Endometrium (tissue), 2 donors: ENCODE data around the gene ADPRHL1.

Experiments
- FAIRE-seq: peaks from 2 replicates; lab custom pipeline; 2012; peaks lifted over from hg19 to GRCh38; lab: Jason Lieb, UNC
- donor health status: control.
- donor health status: control.

The ADPRHL1 gene

GRCh38 chr13:113415032-113415431, 38.3 kb downstream of the ADPRHL1 start:
- FAIRE-seq: no peak

DNA sequence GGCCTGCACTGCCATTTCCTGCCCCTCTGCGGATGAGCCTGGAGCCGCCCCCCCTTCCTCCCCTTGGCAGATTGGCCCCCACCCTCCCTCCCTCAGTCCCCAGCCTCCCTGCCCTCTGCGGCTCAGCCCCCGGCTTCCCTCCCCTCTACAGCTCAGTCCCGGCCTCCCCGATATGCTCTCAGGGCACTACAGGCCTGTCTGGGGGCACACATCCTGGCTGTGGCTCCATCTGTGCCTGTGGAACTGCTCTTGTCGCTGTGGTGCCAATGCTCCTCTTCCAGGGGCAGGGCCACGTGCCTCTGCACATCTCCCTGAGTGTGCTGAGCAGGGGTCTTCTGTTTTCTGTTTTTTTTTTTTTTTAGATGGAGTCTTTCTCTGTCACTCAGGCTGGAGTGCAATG, 39.0 kb downstream of the ADPRHL1 start:
- no peak for FAIRE-seq

- no peak for FAIRE-seq
Measured at GRCh38 chr13:113413898-113414282, 39.4 kb downstream of the ADPRHL1 start.

DNA sequence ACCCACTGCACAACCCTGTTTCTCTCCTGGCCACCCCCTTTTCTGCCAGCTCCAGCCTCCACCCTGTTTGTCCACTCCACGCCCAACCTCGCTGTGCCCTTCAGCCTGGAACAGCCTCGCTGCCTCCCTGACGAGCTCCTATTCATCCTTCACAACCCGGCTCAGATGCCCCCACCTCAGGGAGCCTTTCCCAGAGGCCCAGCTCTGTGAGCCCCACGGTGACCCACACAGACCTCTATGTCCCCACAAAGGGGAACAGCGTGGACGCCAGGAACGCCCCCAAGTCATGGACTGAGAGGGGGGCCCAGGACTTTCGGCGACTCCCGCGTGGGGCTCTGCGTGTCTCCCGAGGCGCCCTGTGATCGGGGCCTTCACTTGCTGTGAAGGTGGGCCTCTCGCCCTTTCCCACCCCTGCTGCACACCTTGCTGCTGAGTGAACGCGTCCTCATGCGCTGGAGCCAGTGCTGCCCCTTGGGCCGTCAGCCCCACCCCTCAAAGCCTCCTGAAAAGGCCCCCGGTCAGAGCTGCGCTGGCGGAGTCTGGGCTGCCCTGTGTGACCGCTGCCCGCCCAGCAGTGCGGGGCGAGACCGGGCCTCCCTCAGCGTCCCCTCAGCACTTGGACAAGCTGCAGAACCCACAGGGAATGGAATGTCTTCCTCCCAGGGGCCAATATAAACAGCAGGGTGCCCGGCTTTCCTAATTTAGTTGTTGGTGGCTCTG, 40.0 kb downstream of the ADPRHL1 start:
- no peak for FAIRE-seq

DNA sequence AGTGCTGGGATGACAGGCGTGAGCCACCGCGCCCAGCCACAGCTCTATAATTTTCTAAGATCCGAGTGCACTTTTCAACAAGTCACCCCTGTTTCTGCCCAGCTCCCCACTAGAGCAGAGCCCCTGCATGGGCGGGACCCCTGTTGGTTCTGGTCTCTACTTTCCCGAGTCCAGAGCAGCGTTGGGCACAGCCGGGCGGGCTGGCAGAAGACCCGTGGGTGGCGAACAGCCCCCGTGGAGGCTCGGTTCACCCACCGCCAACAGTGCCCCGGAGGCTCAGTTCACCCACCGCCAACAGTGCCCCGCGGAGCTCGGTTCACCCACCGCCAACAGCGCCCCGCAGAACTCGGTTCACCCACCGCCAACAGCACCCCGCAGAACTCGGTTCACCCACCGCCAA, 40.8 kb downstream of the ADPRHL1 start:
- FAIRE-seq: no peak

DNA sequence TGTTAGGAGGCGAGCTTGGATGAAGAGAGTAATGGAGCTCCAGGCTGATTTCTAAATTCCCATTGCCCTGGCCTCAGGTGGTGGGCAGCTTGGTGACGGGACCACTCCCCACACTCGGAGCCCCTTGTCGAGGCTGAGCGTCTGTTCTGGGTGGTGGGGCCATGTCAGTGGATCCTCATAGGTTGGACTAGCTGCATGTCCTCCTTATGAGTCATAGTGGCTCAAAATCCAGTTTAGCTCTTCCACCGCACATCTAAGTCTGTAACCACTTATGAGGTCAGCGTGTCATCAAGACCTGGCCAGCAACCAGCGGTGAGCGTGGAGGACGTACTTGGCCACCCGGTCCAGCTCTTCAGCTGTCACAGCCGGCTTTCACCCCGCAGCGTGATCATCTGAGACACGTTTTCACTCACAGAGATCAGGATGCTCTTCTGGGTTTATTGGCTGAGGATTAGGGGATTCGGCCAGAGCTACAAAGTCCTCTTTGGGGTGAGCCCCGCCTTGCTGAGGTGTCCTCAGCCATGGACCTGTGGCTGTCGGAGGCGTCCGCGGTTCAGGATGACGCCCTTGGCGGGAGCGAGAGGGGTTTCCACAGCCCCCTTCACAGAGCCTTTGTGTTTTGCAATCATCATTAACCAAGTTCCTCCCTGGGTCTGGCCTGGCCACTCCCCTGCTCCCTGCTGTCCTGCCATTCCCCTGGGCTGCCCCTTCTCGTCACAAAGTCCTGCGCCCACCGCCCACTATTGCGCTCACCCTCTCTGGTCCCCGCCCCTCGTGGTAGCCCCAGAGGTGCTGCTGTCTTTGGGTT, 41.9 kb downstream of the ADPRHL1 start:
- FAIRE-seq: no peak

- FAIRE-seq: no peak
Measured at GRCh38 chr13:113410472-113411201, 42.7 kb downstream of the ADPRHL1 start.

- FAIRE-seq: no peak
Measured at GRCh38 chr13:113408562-113408961, 44.7 kb downstream of the ADPRHL1 start.

GRCh38 chr13:113407531-113408393, 45.5 kb downstream of the ADPRHL1 start:
- no peak for FAIRE-seq

DNA sequence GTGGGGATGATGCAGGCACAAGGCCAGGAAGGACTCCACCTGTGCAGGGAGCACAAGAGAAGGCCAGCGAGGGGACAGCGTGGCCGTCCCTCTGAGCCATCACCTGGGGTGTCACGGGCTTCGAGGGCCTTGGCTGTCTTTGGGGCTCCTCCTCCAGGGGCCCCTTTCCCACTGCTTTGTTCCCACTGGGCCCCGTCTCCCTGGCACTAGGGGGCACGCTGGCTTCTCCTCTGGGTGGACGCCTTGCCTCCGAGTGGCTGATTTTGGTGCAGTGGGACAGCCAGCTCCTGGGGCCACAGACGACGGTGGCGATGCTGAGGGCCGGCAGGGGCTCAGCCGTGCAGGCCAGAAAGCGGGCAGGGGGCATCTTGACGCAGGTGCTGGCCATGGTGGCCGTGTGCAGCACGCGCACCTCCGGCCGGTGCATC, 46.2 kb downstream of the ADPRHL1 start:
- no peak for FAIRE-seq

GRCh38 chr13:113406321-113407102, 46.8 kb downstream of the ADPRHL1 start:
- no peak for FAIRE-seq

DNA sequence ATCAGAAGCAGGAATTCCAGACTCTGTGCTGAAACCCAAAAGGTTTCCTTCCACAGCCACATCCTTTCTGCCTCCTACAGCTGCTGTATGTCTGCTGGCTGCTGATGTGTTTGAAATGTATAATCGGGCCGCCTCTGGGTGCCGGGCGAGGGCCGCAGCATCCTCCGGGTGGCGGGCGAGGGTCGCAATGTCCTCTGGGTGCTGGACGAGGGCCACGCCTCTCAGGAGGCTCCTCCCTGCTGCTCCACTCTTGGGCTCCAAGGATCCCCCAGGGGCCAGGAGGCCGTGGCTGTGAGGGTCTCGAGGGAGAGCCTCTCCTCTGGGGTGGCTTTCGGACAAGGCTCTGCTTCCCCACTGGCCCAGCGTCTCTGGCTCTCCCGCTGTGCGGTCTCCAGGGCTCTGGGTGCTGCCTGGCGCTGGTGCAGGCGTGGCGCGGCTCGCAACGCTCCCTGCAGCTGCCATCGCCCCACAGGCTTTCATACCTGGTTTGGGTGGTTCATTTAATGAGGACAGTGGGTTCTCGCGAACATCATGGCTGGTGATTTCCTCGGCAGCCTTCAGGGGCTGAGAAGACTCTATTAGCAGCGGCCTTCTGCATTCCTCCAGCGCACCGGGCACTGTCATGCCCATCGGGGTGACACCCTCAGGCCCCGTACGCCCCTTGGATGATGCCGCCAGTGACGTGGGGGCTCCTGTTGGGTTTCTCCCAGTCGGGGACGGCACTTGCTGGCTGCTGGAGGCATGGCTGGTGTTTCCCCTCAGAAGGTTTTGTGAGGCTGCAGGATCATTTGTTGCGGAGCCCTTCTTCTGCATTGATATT, 47.6 kb downstream of the ADPRHL1 start:
- FAIRE-seq: no peak

- no peak for FAIRE-seq
Measured at GRCh38 chr13:113404723-113405471, 48.4 kb downstream of the ADPRHL1 start.

- no peak for FAIRE-seq
Measured at GRCh38 chr13:113404366-113404722, 48.9 kb downstream of the ADPRHL1 start.

DNA sequence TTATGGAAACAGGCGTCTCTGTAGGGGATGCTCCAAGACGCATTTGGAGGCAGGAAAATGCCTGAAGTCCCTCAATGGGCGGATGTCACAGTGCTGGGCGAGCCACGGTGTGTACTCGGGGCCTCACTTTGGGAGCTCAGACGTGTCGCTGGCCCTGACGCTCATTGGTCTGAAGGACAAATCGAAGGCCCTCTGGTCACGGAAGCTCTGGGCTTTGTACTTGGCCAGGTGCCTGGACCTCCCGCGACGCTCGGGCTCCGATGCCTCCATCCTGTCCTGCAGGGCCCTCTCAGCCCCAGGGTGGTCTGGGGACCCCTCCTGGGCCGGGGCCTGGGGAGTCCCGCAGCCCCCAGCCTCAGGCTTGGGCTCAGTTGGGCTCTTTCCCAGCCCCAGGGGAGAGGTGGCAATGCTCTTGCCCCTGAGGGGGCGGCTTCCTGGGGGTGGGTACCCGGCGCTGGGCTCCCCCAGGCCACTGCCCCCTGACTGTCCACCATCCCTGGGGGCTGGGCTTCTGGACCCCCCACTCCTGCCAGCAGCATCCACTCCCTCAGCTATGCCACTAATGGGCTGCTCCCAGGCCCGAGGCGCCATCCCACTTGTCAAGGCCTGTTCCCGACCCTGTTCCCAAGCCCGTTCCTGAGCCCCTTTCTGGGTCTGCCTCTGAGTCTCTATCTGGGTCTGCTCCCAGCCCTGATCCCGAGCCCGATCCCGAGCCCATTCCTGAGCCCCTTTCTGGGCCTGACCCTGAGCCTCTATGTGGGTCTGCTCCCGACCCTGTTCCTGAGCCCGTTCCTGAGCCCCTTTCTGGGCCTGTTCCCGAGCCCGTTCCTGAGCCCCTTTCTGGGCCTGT, 49.8 kb downstream of the ADPRHL1 start:
- FAIRE-seq: no peak

GRCh38 chr13:113402471-113403254, 50.6 kb downstream of the ADPRHL1 start:
- no peak for FAIRE-seq
